ENCODE measurements around the gene HDAC4.

The HDAC4 gene

GRCh38 chr2:239165206-239165831, 235.5 kb downstream of the HDAC4 start:
- H3K27ac ChIP-seq (ENCODE audit: low read length) = no peak overlapping the region
- no peak overlapping the region for H2AFZ ChIP-seq (ENCODE audit: low read length)
- no peaks in the 10 kb centered on the region for H3F3A ChIP-seq (ENCODE audit: insufficient read depth, low read length)
- no peaks in the 10 kb centered on the region for H3K9me3 ChIP-seq (replicated peaks; ENCODE audit: insufficient read depth, low read length)
- H4K20me1 ChIP-seq (ENCODE audit: insufficient read depth, low read length) = no peaks in the 10 kb centered on the region
- DNase-seq = no peak
- H3K9me2 ChIP-seq (replicated peaks; ENCODE audit: insufficient read depth, low read length) = no peaks in the 10 kb centered on the region
- no peak overlapping the region for H3K4me2 ChIP-seq (ENCODE audit: low read depth, low read length)
- no peak overlapping the region for H3K9ac ChIP-seq (ENCODE audit: low read length)
- H3K27me3 ChIP-seq (replicated peaks; ENCODE audit: insufficient read depth, low read length) = no peaks in the 10 kb centered on the region
- H3K79me2 ChIP-seq (ENCODE audit: low read length) = no peaks in the 10 kb centered on the region
- no peaks in the 10 kb centered on the region for H3K4me1 ChIP-seq (ENCODE audit: low read length)
- H3K4me3 ChIP-seq (ENCODE audit: low read length) = no peak overlapping the region
- H3K36me3 ChIP-seq (replicated peaks; ENCODE audit: insufficient read depth, low read length) = no peaks in the 10 kb centered on the region
- TF ChIP-seq EZH2phosphoT487 (IDR thresholded peaks at IDR 0.05; ENCODE audit: low read length) (no peak), EZH2 (optimal IDR thresholded peaks at IDR 0.05; ENCODE audit: low read depth, low read length) (no peak)
- TF ChIP-seq, protein P1, sequence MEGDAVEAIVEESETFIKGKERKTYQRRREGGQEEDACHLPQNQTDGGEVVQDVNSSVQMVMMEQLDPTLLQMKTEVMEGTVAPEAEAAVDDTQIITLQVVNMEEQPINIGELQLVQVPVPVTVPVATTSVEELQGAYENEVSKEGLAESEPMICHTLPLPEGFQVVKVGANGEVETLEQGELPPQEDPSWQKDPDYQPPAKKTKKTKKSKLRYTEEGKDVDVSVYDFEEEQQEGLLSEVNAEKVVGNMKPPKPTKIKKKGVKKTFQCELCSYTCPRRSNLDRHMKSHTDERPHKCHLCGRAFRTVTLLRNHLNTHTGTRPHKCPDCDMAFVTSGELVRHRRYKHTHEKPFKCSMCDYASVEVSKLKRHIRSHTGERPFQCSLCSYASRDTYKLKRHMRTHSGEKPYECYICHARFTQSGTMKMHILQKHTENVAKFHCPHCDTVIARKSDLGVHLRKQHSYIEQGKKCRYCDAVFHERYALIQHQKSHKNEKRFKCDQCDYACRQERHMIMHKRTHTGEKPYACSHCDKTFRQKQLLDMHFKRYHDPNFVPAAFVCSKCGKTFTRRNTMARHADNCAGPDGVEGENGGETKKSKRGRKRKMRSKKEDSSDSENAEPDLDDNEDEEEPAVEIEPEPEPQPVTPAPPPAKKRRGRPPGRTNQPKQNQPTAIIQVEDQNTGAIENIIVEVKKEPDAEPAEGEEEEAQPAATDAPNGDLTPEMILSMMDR (IDR thresholded peaks at IDR 0.05; ENCODE audit: low read length) = no peak

DNA sequence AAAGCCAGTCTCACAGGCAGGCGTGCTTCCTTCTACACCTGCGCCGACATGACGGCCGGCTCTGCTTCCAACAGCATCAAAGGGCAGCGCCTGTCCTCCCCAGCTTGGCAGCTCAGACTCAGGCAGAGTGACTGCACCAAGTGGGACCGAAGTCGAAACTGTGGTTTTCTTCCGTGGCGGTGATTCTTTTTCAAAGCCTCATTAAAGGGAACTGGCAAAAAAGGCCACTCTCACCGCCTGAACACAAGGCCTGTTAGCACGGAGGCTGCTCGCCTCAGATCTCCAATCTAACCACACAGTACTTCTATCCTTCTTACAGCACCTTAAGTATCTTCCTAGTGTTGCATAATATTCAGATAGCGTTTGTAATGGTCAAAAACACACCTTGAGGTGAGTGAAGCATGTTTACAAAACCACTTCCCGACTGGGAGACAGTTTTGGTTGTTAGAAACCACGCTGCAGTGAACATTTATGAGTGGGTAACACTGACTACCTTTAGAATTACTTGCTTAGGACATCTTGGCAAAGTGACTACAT, 236.4 kb downstream of the HDAC4 start:
- no peak overlapping the region for H3K27ac ChIP-seq (ENCODE audit: low read length)
- H2AFZ ChIP-seq (ENCODE audit: low read length) = no peak overlapping the region
- H3K4me2 ChIP-seq (ENCODE audit: low read depth, low read length) = no peak overlapping the region
- H4K20me1 ChIP-seq (ENCODE audit: insufficient read depth, low read length) = no peaks in the 10 kb centered on the region
- no peaks in the 10 kb centered on the region for H3K79me2 ChIP-seq (ENCODE audit: low read length)
- no peak for DNase-seq
- no peaks in the 10 kb centered on the region for H3K36me3 ChIP-seq (replicated peaks; ENCODE audit: insufficient read depth, low read length)
- no peak overlapping the region for H3K9ac ChIP-seq (ENCODE audit: low read length)
- H3K4me1 ChIP-seq (ENCODE audit: low read length) = no peaks in the 10 kb centered on the region
- H3F3A ChIP-seq (ENCODE audit: insufficient read depth, low read length) = no peaks in the 10 kb centered on the region
- no peak for TF ChIP-seq EZH2phosphoT487 (IDR thresholded peaks at IDR 0.05; ENCODE audit: low read length)
- no peaks in the 10 kb centered on the region for H3K9me2 ChIP-seq (replicated peaks; ENCODE audit: insufficient read depth, low read length)
- no peak overlapping the region for H3K4me3 ChIP-seq (ENCODE audit: low read length)
- H3K9me3 ChIP-seq (replicated peaks; ENCODE audit: insufficient read depth, low read length) = no peaks in the 10 kb centered on the region
- no peaks in the 10 kb centered on the region for H3K27me3 ChIP-seq (replicated peaks; ENCODE audit: insufficient read depth, low read length)

- Histone ChIP-seq H2AFZ (ENCODE audit: low read length) (no peak overlapping the region), H3K4me3 (ENCODE audit: low read length) (no peak overlapping the region), H3F3A (ENCODE audit: insufficient read depth, low read length) (no peaks in the 10 kb centered on the region), H4K20me1 (ENCODE audit: insufficient read depth, low read length) (no peaks in the 10 kb centered on the region), H3K27ac (ENCODE audit: low read length) (no peak overlapping the region), H3K4me1 (ENCODE audit: low read length) (no peaks in the 10 kb centered on the region), H3K27me3 (replicated peaks; ENCODE audit: insufficient read depth, low read length) (no peaks in the 10 kb centered on the region), H3K9ac (ENCODE audit: low read length) (no peak overlapping the region), H3K36me3 (replicated peaks; ENCODE audit: insufficient read depth, low read length) (no peaks in the 10 kb centered on the region), H3K4me2 (ENCODE audit: low read depth, low read length) (no peak overlapping the region), H3K9me3 (replicated peaks; ENCODE audit: insufficient read depth, low read length) (no peaks in the 10 kb centered on the region), H3K9me2 (replicated peaks; ENCODE audit: insufficient read depth, low read length) (no peaks in the 10 kb centered on the region), H3K79me2 (ENCODE audit: low read length) (no peaks in the 10 kb centered on the region)
- no peak for DNase-seq
- TF ChIP-seq EZH2 (optimal IDR thresholded peaks at IDR 0.05; ENCODE audit: low read depth, low read length) (no peak), EZH2phosphoT487 (IDR thresholded peaks at IDR 0.05; ENCODE audit: low read length) (no peak)
- TF ChIP-seq, protein P1 (IDR thresholded peaks at IDR 0.05; ENCODE audit: low read length) = no peak
Observed at GRCh38 chr2:239163688-239164334, 237.0 kb downstream of the HDAC4 start.
